Fibroblast of lung (primary cell): ENCODE measurements around the gene ITSN1.

Experiments used
- CTCF ChIP-seq, 2 donors: IDR thresholded peaks in 1 of 2; conservative IDR thresholded peaks in 1 of 2; 1 replicate in 1 of 2; 2 replicates in 1 of 2; pipeline ENCODE4 v1.5.1; 2011 to 2012; ENCODE audit warnings: low read length in 2 of 2, control low read depth in 1 of 2, inconsistent platforms in 1 of 2, low read depth in 1 of 2, mild to moderate bottlenecking in 1 of 2
- EZH2 ChIP-seq: IDR thresholded peaks from 2 replicates; pipeline ENCODE4 v1.5.1; 2012; ENCODE audit warnings: low read length, control low read depth, mild to moderate bottlenecking; ENCODE audit errors: missing control alignments

- TF ChIP-seq CTCF (conservative IDR thresholded peaks at IDR 0.05 in 1 of 2, IDR thresholded peaks at IDR 0.05 in 1 of 2; ENCODE audit: low read depth in 1 of 2, low read length in 2 of 2) (no peak), EZH2 (no peak)
These were observed 61.7 kb downstream of the ITSN1 start for GRCh38 chr21:33703750-33704606.
